Retinal pigment epithelial cell (primary cell): ENCODE data around the gene PSMD5.

Source experiments
- DNase-seq: peaks from one replicate; pipeline ENCODE4 v3.0.0-alpha.2; 2010; ENCODE audit warnings: low read depth
- H3K4me3 ChIP-seq: 2 replicates; pipeline ENCODE4 v1.5.1; 2011; ENCODE audit warnings: mild to moderate bottlenecking, low read length, control low read depth, moderate library complexity
- TF ChIP-seq, protein P1 (sequence below): conservative IDR thresholded peaks from 2 replicates; pipeline ENCODE4 v1.5.1; 2011; ENCODE audit warnings: low read depth, low read length, control low read depth, inconsistent platforms

PSMD5 gene

DNA sequence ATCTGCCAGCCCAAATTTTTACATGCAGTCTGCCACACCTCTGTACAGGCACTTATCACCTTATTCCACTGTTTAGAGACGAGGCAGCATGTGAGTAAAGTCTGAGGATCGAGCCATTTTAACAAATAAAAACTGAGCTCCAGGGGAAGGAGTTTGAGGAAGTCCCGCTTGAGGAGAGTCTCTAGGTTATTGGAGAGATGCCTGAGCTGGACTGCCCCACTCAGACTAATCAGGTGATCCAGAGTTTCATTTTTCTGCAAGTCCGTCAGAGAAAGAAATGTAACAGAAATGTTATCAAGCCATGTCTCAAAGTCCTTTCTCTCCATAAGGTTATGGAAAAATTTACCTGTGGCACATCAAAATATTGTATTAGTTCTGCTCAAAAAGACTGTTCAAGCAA, 54.8 kb downstream of the PSMD5 start:
- H3K4me3 ChIP-seq, result no peak overlapping the region
- TF ChIP-seq, protein P1, sequence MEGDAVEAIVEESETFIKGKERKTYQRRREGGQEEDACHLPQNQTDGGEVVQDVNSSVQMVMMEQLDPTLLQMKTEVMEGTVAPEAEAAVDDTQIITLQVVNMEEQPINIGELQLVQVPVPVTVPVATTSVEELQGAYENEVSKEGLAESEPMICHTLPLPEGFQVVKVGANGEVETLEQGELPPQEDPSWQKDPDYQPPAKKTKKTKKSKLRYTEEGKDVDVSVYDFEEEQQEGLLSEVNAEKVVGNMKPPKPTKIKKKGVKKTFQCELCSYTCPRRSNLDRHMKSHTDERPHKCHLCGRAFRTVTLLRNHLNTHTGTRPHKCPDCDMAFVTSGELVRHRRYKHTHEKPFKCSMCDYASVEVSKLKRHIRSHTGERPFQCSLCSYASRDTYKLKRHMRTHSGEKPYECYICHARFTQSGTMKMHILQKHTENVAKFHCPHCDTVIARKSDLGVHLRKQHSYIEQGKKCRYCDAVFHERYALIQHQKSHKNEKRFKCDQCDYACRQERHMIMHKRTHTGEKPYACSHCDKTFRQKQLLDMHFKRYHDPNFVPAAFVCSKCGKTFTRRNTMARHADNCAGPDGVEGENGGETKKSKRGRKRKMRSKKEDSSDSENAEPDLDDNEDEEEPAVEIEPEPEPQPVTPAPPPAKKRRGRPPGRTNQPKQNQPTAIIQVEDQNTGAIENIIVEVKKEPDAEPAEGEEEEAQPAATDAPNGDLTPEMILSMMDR, result no peak
- DNase-seq, result no peak

DNA sequence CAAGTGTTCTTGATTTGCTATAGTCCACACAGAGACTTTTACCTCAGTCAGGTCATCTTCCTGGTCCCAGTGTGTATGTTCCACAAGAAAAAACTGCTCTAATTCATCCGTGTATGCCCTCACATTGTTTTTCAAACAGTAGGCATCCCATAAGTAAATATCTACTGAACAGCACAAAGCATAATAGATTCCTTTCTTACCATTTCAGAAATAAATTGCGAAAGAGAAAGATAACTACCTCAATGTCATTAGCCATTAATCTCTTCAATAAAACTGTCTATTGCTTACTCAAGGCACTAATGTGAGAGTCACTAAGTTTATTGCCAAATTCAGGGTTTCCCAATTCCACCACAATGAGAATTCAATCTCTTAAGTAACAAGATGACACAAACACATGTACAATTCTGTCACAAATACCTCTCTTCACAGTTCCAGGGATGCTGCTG, 59.1 kb downstream of the PSMD5 start:
- DNase-seq, result no peak
- no peak overlapping the region for H3K4me3 ChIP-seq
- TF ChIP-seq, protein P1, result no peak

DNA sequence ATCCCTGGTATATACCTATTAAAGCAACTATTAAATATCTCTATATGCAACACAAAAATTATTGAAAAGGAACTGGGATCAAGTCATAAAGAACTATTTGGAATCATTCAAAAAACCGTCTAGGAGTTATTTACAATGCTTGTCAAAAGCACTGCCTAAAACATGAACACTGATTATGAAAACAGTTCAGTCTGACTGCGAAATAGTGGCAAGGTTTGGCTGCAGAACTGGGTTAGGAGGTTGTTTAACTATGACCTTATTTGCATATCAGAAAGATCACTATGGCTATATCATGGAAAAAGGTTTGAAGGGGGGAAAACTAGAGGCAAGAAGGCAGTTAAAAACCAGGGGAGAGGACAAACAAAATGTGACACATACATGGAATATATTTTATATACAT, 61.5 kb downstream of the PSMD5 start:
- no peak for DNase-seq
- H3K4me3 ChIP-seq, result no peak overlapping the region
- TF ChIP-seq, protein P1, result no peak

DNA sequence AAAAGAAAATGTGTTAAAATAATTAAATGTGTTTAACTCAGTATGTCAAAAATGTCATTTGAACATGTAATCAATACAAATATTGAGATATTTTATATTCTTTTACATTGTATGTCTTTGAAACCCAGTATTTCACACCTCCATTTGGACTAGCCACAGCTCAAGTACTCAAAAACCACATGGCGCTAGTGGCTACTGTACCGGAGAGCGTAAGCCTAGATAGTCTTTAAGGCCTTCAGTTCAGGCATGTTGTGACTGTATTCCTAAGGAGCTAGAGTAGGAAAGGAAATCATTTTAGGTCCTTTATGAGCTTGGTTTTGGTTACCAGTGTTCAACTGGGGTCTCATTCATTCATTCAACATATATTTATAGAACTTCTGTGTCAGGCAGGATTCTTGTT, 62.4 kb downstream of the PSMD5 start:
- no peak for DNase-seq
- H3K4me3 ChIP-seq, result no peak overlapping the region
- TF ChIP-seq, protein P1, result no peak

DNA sequence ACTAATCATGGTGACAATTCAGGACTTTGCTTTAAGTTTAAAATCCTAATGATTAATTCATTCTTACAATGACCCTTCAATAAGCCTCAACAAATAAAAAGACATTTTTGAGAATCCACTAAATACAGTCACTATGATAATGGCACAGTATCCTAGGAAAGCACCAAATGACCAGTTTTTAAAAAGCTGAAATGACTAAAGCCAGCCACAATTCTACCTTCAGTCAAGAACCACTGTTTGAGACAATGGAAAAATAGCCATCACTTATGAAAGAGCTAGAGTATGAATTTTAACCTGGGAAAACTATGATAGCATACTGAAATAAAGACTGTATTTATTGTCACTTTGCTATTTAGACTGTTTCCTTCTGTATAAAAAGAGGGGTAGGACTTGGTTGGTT, 63.5 kb downstream of the PSMD5 start:
- no peak overlapping the region for H3K4me3 ChIP-seq
- DNase-seq, result no peak
- TF ChIP-seq, protein P1, result no peak

DNA sequence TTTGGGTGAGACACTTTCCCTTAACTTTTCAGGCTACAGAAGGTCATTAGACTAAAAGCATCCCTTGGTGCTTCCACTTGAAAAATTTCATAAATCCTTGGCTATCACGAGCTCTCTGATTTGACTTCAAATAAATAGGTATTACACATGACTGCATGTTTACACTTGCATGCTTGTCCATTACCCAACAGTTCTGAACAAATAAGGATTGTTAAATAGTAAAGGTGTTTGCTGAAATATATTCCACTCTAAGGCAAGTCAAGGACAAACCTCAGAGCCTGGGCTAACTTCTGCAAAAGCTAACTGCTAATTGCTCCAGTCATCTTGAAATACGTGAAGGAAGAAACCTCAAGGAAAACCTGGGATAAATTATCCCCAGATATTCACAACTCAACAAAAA, 64.0 kb downstream of the PSMD5 start:
- no peak for DNase-seq
- H3K4me3 ChIP-seq, result no peak overlapping the region
- TF ChIP-seq, protein P1, result no peak

DNA sequence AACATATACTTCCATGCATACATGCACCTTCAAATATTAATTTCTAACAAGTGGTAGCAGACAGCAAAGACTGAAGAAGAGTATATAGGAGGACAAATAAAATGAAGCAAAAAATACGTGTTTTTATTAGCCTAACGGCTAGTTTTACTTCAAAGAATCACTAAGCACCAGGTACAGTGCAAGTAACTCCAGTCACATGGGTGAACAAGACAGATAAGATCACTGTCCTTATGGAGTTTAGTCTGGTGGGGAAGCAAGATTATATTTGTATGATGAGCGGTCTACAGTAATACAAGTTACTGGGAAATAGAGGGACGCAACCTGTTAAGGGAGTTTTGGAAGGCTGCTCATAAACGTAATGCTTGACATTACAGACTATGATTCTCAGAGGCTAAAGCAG, 65.5 kb downstream of the PSMD5 start:
- no peak overlapping the region for H3K4me3 ChIP-seq
- TF ChIP-seq, protein P1, result no peak
- no peak for DNase-seq
